ENCODE data around the gene FIGNL1.

DNA sequence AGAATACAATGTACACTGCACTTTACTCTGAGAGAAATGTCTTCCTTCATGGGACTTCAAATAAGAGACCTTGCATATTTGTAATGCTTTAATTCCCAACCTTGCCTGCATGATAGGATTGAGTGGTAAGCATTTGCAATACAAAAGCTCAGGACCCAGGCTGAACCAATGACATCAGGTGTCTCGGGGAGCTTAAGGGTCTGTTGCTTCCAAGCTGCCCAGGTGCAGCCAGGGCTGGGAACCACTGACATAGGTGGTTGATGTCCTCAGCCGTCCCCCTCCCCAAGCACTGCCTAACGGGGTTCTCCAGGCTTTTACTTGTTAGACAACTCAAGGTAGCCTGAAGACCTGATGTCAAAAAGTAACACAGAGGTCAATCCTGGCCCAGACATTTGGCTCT lies 29.1 kb downstream of the FIGNL1 start:
- TF ChIP-seq, protein P1, sequence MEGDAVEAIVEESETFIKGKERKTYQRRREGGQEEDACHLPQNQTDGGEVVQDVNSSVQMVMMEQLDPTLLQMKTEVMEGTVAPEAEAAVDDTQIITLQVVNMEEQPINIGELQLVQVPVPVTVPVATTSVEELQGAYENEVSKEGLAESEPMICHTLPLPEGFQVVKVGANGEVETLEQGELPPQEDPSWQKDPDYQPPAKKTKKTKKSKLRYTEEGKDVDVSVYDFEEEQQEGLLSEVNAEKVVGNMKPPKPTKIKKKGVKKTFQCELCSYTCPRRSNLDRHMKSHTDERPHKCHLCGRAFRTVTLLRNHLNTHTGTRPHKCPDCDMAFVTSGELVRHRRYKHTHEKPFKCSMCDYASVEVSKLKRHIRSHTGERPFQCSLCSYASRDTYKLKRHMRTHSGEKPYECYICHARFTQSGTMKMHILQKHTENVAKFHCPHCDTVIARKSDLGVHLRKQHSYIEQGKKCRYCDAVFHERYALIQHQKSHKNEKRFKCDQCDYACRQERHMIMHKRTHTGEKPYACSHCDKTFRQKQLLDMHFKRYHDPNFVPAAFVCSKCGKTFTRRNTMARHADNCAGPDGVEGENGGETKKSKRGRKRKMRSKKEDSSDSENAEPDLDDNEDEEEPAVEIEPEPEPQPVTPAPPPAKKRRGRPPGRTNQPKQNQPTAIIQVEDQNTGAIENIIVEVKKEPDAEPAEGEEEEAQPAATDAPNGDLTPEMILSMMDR (IDR thresholded peaks at IDR 0.05): no peak
- no peak for TF ChIP-seq EP300 (IDR thresholded peaks at IDR 0.05; ENCODE audit: low read depth)

Data from transverse colon (tissue), 3 donors.